Measurements from ENCODE around the gene HAUS3.

DNA sequence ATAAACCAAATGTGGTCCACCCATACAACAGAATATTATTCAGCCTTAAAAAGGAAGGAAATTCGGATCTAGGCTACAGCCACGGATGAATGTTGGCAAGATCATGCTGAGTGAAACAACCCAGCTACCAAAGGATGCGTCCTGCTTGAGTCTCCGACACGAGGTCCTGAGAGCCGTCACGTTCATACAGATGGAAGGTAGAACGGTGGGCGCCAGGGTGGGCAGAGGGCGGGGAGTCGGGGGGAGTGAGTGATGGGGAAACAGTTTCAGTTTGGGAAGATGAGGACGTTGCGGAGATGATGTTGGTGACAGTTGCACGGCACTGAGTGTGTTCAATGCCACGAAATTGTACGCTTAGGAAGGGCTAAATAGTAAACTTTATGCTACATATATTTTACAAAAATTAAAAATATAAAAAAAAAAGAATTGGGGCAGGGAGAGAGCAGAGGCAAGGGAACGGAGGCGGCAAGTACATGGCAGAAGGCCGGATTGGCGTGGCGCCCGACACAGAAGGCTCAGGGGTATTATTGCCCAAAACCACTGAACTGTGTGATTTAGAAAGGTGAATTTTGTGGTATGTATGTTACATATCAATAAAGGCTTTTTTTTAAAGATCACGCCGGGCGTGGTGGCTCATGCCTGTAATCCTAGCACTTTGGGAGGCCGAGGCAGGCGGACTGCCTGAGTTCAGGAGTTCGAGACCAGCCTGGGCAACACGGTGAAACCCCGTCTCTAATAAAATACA lies 34.8 kb upstream of the HAUS3 start:
- TF ChIP-seq, protein P1, sequence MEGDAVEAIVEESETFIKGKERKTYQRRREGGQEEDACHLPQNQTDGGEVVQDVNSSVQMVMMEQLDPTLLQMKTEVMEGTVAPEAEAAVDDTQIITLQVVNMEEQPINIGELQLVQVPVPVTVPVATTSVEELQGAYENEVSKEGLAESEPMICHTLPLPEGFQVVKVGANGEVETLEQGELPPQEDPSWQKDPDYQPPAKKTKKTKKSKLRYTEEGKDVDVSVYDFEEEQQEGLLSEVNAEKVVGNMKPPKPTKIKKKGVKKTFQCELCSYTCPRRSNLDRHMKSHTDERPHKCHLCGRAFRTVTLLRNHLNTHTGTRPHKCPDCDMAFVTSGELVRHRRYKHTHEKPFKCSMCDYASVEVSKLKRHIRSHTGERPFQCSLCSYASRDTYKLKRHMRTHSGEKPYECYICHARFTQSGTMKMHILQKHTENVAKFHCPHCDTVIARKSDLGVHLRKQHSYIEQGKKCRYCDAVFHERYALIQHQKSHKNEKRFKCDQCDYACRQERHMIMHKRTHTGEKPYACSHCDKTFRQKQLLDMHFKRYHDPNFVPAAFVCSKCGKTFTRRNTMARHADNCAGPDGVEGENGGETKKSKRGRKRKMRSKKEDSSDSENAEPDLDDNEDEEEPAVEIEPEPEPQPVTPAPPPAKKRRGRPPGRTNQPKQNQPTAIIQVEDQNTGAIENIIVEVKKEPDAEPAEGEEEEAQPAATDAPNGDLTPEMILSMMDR (IDR thresholded peaks at IDR 0.05; ENCODE audit: insufficient read depth, low read length): no peak
- TF ChIP-seq, protein P2, sequence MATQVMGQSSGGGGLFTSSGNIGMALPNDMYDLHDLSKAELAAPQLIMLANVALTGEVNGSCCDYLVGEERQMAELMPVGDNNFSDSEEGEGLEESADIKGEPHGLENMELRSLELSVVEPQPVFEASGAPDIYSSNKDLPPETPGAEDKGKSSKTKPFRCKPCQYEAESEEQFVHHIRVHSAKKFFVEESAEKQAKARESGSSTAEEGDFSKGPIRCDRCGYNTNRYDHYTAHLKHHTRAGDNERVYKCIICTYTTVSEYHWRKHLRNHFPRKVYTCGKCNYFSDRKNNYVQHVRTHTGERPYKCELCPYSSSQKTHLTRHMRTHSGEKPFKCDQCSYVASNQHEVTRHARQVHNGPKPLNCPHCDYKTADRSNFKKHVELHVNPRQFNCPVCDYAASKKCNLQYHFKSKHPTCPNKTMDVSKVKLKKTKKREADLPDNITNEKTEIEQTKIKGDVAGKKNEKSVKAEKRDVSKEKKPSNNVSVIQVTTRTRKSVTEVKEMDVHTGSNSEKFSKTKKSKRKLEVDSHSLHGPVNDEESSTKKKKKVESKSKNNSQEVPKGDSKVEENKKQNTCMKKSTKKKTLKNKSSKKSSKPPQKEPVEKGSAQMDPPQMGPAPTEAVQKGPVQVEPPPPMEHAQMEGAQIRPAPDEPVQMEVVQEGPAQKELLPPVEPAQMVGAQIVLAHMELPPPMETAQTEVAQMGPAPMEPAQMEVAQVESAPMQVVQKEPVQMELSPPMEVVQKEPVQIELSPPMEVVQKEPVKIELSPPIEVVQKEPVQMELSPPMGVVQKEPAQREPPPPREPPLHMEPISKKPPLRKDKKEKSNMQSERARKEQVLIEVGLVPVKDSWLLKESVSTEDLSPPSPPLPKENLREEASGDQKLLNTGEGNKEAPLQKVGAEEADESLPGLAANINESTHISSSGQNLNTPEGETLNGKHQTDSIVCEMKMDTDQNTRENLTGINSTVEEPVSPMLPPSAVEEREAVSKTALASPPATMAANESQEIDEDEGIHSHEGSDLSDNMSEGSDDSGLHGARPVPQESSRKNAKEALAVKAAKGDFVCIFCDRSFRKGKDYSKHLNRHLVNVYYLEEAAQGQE (IDR thresholded peaks at IDR 0.05; ENCODE audit: insufficient replicate concordance, low read depth): no peak
- no peak for TF ChIP-seq POLR2AphosphoS5 (IDR thresholded peaks at IDR 0.05; ENCODE audit: low read depth)
- TF ChIP-seq SPI1 (IDR thresholded peaks at IDR 0.05; ENCODE audit: borderline replicate concordance, low read depth): no peak
